ENCODE results near the gene BCAS3.
"Not testable (repeated sequence)": the region's sequence is repeated elsewhere in the genome, so short reads cannot be mapped to it uniquely, and the experiment has no call there.

The BCAS3 gene

DNA sequence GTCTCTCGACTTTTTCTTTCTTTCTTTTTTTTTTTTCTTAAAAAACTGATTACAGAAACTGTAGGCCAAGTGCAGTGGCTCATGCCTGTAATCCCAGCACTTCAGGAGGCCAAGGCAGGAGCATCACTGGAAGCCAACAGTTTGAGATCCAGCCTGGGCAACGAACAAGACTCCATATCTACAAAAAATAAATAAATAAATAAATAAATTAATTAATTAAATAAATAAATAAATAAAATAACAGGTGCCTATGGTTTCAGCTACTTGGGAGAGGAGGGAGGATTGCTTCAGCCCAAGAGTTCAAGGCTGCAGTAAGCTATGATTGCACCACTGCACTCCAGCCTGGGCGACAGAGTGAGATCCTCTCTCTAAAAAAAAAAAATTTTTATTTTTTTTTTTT lies 679.4 kb downstream of the BCAS3 start:
- FAIRE-seq: not testable (repeated sequence)

DNA sequence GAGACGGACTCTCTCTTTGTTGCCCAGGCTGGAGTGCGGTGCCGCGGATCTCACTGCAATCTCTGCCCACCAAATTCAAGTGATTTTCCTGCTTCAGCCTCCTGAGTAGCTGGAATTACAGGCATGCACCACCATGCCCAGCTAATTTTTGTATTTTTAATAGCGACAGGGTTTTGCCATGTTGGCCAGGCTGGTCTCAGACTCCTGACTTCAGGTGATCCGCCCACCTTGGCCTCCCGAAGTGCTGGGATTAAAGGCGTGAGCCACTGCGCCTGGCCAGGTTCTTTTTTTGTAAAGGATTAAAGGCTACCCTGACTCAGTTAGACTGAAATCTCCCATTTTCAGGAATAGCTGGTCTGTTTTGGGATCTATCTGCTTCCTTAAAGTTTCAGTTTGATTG lies 681.9 kb downstream of the BCAS3 start:
- not testable (repeated sequence) for FAIRE-seq

DNA sequence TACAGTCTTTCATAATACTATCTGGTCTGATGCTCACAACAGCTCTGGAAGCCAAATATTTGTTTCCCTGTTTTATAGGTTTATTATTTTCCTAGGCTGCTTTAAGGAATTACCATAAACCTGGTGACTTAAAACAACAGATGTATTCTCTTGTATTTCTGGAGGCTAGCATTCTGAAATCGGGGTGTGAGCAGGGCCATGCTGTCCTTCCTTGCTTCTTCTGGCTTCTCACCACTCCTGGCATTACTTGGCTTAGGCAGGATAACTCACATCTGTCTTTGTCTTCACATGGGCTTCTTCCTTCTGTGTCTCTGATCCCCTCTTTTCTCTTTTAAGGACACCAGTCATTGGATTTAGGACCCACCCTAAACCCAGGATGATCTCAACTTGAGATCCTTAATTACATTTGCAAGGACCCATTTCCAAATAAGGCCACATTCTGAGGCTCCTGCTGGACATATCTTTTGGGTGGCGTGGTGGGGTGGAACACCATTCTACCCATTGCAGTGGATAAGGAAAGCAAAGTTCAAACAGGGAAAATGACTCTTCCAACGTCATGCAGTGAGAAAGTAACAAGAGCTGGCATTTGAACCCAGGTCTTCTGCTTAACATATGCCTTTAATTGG lies 682.8 kb downstream of the BCAS3 start:
- no peak for FAIRE-seq

DNA sequence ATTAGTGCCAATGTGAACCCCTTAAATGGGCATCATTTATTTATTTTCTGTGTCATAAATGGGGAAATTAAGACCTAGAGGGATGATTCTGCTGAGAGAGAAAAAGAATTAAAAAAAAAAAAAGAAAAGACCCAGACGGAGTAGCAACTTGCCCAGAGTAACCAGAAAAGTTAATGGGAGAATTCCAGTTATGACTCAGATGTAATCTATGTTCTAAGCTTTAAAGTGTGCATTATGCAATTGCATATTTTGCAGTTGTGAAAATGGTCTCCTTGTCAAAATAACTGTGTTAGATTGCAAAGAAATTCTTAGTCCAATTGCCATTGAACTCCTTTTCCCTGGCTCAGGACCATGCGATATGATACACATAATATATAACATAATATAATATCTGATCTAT lies 683.4 kb downstream of the BCAS3 start:
- no peak for FAIRE-seq

DNA sequence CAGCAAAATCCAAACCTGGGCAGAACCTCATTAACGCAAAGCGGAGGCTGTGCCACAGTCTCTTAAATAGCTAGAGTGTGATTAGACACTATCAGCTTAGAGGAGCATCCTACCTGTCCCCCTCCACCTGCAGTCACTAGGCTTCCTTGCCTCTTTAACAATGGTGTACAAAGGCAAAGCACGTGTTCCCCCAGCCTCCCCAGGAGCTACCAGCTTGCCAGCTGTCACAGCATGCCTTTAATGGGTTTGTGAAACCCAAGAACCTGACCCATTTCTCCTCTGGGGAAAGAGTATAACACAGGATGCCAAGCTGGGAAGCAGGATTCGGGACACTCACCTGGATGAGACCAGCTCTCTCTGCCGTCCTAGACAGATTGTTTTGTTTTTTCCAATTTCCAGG lies 684.7 kb downstream of the BCAS3 start:
- FAIRE-seq: no peak

DNA sequence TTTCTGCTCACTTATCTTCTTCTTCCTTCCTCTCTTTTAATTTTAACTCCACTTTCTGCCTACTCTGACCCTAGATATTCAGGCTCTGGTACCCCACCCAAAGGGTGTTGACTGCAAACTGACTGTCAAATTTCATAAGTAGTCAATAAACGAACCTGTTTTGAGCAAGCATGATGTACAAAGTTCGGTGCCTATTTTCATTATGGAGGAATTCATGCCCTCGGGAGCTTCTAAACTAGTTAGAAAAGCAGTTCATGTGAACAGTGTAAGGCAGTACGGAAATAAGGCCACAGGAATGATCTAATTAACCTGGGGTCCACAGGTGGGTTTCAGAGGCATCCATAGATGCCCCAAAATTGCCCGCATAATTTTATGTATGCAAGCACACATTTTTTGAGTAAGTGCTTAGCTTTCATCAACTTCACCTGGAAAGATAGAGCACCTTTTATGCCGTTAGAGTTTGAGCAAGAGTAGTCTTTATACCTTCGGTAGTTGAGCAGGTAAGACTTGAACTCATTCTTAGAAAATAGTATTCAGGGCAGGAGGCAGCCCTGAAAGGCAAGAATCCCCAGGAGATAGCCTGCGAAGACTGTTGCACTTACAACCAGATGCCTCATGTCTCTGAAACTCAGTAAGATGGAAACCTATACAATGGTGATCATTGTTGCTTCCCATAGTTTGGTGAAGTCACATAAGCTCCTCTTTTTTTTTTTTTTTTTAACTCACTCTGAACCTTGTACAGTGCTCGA lies 685.4 kb downstream of the BCAS3 start:
- FAIRE-seq: no peak

DNA sequence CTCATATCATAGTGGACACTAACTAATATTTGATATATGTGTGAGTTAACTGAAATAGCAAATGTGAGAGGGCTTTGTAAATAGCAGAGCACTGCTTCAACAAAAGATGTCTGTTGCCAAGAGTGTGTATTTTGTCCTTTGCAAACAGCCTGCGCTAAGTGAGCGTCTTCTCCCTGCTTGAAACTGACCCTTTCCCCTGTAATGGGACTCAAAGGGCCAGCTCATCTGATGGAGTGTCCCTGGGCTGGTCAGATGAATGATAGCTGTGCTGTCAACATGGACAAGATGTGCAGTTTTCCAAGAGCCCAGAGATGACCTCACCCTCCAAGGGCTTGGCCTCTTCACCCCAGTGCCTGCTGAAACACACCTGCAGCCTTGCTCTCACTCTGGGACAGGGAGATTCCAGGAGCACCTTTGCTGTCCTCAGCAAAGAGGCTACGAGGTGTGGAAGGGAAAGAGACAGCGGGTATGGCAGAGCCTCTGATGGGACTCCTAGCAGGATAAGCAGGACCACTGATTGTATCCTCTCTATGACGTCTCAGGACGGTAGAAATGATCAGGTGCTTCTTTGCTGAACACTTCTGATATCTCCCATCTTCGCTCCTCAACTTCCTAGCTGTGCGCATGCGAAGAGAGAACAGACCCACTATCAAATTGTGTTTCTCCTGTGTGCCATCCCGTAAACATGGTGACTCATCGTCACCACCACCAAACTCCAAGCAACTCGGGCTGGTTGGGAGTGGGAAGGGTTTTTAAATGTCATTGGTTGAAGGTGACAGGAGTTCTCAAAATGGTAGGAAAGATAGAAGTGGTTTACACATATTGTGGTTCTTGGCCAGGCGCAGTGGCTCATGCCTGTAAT lies 686.2 kb downstream of the BCAS3 start:
- FAIRE-seq: no peak

DNA sequence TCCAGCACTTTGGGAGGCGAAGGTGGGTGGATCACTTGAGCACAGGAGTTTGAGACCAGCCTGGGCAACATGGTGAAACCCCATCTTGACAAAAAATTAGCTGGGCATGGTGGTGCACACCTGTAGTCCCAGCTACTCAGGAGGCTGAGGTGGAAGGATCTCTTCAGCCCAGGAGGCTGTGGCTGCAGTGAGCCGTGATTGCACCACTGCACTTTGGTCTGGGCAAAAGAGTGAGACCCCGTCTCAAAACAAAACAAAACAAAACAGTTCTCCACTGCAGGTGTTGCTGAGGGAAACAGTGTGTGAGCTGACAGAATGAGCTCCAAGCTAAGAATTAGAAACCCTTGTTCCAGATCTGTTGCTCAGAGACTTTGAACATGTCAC lies 686.8 kb downstream of the BCAS3 start:
- FAIRE-seq: no peak

DNA sequence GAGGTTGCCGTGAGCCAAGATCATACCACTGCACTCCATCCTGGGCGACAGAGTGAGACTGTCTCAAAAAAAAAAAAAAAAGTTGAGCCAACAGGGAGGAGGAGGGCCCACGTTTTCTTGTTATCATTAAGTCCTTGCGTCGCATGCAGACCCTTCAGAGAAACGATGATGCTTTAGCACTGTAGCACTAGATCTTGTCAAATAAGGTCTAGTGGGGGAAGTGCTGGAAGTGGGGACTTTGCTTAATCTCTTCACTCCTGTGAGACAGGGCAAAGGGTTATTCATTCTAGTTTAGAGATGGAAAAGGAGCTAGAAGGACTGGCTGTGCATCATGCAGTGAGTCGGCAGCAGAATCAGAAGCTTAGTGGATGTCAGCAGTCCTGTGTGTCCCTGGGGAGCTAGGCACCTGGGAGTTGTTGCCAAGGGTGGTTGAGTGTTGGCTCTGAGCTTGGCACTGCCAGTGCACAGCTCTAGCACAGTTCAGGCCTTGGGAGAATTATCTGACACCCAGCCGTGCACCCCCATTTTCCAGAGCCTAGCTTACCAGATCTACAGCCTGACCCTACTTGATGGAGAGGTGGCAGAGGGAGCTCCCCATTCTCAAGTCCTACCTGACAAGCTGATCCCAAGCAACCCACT lies 688.5 kb downstream of the BCAS3 start:
- FAIRE-seq: no peak

DNA sequence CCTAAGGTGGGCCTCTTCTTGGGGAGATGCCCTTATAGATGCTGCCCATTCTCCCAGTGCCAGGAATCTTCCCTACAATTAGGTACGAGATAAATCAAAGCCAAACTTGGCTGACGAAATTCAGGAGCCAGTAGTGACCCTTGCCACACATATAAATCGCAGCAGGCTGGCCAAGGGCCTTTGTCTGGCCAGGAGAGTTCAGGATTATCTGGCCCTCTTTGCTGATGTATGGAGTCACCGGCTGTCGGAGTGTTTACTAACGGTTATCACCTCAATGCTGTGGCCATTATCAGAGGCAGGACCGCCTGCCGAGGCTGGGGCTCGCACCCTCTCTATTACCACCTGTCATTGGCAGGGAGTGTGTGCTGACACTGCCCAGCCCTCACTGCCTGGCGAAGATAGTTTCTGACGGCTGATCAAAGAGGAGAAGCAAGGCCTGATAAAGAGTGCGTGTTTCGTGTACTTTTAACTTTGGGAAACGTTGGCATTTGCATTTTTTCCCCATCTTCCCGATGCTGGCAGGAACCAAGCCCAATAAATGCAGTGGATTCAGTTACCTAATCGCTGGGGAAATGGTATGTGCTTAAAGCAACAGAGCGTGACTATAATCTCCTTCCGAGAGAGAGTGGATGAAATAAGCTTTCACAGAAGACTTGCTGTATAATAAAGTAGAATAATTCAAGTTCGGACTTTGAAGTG lies 689.2 kb downstream of the BCAS3 start:
- FAIRE-seq: no peak

DNA sequence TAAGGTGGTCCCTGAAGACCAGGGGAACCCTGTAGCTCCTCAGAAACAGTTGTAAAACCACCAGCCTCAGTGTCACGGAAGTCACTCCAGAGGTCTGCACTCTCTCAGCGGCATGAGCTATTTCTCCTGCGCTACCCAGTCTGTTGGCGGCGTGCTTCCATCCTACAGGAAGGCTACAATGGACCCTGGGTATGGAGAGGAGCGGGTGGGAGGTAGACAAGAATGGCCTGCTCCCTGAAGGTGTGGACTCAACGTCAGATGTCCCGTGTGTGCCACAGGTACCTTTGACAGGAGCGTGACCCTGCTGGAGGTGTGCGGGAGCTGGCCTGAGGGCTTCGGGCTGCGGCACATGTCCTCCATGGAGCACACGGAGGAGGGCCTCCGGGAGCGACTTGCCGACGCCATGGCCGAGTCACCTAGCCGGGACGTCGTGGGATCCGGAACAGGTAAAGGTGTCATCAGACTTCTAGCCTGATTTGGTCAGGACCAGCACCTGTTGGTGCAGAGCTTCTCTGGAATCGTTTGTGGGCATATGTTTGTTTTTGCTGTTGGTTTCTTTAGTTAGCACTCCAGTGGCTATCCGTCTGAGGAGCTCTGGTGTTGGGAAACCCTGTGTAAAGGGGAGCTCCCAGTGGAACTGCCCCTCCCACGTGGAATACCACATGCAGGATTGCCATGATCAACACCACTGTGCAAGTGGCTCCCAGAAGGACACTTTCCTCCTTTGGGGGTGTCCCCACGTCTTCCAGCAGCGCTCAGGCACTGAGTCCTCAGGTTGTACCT lies 690.6 kb downstream of the BCAS3 start:
- FAIRE-seq: no peak

DNA sequence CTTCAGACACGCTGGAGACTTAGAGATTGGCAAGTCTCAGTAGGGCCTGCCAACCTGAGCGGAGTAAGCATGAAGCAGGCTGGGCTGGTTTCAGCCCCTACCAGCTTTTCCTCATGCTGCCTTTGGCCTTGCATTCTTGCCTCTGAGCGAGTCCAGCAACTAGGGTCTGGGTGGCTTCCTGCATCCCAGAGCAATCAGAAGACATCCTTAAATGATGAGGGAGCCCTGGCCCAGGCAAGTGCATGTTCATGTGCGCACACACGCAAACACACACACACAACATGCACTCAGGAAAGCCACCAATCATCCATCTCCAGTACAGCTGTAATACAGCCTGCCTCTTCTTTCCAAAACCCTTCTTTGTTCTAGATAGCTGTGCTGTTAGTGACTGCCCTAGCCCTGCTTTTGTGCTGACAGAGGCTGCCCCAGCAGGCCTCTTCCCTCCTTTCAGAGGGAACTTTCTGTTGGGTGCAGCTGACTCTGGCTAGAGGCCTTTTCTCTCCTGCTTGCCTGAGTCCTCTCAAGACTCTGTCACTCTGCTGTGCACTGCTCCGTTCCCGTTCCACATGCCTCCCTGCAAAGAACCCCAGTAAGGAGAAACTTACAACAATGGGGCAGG lies 691.3 kb downstream of the BCAS3 start:
- FAIRE-seq: no peak

DNA sequence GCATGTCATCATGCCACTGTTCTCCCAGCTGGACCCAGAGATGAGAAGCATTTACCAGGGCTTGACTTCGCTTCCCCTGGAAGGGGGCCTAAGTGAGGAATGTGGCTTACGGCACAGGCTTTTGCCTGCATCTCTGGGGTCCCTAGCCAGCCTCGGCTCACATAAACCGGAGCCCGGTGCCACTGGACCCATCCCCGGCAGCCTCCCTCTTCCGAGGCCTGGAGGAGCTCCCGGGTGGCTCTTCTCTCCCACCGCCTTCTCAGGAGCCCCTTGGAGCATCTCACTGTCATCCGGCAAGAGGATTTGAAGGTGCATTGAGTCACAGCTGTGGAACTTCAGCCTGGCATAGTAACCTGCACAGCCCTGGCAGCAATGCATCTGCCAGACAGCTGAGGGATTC lies 692.1 kb downstream of the BCAS3 start:
- FAIRE-seq: no peak

DNA sequence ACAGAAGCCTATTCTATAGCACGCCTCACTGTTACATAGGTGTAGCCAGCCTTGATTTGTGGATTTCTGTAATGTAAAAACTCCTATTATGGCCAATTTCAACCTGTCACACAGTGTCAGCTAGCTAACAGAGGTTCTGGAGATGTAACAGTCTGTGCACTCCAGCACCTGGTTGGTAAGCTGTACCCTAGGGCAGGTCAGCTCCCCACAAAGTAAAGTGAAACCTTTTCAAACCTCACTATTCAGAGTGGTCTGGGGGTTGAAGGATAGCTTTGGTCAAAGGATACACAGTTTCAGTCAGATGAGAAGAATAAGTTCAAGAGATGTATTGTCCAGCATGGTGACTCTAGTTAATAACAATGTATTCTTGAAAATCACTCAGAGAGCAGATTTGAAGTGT lies 693.5 kb downstream of the BCAS3 start:
- no peak for FAIRE-seq

DNA sequence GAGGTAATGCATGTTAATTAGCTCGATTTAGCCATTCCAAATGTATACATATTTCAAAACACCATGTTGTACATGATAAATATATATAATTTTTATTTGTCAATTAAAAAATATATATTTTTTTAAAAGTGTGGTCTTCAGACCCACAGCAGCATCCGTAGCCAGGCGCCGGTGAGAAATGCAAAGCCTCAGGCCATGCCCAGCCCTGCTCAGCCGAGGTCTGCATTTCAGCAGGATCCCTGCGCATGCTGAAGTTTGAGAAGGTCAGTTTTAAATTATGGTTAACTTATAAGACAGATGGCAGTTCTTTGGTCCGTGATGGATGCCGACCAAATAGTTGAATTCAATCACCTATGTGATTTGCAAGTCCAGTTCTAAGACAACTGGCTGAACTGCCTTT lies 694.0 kb downstream of the BCAS3 start:
- FAIRE-seq: no peak

DNA sequence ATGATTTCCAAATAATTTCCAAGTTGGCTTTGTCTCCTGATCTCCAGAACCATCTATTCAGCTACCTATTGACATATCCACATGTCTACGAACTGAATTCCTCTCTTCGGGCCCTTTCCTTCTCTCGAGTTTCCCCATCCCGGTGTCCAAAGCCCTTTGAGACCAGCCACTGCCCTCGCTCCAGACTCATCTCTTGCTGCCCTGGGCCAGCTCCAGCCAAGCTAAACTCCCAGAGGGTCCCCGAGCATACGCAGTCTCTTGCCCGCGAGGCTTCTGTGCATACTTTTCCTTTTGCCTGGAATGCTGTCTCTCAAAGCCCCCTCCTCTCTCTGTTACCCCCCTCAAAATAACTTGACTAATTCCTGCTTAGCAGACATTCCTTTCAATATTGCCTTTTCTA lies 694.8 kb downstream of the BCAS3 start:
- FAIRE-seq: no peak

DNA sequence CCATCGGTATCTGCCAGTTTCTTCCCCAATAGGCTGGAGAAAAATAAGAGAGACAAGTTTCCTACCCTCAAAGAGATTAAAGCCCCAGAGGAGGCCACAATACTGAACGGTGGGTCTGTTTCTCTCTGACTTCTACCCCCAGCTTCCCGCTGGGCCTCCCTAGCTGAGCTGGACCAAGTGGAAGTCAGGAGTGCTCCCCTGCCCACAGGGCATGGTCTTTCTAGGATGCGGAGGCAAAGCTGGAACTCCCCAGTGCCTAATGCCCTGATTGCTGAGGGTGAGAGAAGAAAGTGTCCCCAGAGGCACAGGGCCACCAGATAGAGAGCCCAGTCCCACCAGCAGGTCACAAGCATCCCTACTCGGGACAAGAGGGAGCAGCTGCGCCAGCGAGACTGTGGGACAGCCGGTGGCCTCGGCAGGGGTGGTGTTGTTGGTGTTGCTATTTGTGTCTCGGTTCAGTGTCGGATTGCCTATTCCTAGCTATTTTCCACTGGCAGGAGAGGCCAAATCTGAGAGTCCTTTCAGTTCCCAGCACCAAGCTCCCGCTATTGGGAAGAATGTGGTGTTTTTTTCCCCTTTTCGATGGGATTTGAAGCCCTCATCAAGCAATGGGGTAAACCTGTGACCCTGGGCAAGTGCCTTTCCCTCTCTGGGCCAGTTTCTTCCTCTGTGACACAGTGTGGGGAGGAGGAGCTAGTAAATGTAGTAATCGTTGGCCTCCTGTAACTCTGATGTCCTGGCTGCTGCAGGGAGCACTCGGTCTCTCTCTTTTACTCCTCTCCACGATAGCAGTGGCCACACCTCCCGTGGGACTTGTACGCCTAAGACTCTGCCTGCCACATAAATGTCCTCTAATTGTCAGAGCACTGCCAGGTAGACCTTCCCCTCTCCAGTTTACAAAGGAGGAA lies 699.5 kb downstream of the BCAS3 start:
- FAIRE-seq: no peak

DNA sequence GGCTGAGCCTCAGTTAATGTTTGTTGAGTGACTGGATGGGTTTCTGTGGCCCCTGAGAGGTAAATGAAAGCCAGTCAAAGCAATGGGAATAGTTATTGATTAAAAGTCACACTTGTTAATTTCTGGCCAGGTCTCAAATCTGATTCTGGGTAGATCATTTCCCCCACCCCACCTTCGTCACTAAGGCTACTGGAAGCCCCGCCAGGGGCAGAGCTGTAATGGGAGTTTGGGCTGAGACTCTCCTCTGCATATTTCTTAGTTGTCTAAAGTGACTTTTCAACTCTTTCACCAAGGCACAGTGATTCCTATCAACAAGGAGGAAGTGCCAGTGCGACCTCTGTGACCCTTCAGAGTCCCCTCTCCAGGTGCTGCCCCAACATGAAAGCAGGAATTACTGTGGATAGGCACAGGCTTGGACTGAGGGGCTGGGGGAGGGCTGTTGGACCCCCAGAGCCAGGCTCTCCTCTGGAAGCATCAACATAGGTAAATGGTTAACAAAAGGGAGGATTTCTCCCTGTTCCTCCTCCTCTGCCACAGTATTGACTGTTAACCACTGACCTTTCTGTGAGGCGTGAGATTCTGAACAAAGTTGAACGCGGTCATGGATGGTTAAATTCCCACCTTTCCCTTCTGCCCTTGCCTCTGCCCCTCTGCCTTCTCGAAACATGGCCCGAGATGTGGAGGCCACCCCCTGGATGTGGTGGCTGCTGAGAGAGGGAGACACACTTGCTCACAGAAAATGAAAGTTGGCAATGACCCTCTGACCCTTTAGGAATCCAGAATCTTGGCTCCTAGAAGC lies 701.2 kb downstream of the BCAS3 start:
- FAIRE-seq: no peak

DNA sequence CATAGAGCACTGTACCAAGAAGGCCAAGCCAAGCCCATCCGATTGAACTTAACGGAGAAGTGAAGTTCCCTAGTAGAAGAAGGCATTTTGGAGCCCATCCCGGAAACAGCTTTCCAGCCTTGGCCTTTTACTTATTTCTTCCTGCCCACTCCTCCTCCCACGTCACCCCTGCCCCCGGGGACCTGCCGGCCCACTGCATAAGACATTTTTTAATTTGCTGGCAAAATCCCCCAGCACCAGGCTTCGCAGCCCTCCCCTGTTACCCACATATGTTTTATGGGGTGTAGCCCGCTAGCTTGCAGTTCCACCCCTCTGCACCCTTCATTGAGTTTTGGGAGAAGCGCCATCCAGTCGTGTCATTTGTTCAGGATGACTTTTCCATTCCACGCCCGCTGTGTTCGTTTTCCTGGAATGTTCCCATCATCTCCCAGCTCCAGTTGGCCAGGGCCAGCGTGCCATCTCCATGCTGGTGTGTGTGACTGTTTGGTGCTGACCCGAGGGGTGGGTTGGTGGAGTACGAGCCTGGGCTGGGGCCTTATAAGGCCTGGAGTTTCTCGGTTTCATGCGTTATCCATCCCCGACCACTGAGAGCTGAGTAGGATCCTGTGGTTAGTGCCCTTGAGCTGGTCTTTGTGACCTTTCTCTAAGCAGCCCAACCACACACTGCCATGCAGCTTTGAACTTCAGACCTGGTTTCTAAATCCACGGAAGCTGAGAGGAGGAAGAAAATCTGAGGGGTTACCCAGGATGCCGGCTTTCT lies 702.0 kb downstream of the BCAS3 start:
- no peak for FAIRE-seq

All from TTC549 (cell line).